ENCODE measurements around the gene GSTT4.
"Not testable (repeated sequence)": the region's sequence is repeated elsewhere in the genome, so short reads cannot be mapped to it uniquely, and the experiment has no call there.

The GSTT4 gene

GRCh38 chr22:24024354-24024753 is 19.1 kb upstream of the GSTT4 start:
- DNase-seq (ENCODE audit: low read depth): no peak

- no peak for DNase-seq (ENCODE audit: low read depth)
Observed at GRCh38 chr22:24023204-24023789, 18.0 kb upstream of the GSTT4 start.

- no peak for DNase-seq (ENCODE audit: low read depth)
Observed at GRCh38 chr22:24021304-24021703, 16.1 kb upstream of the GSTT4 start.

GRCh38 chr22:24016156-24016555 is 10.9 kb upstream of the GSTT4 start:
- DNase-seq (ENCODE audit: low read depth): no peak

- no peak for DNase-seq (ENCODE audit: low read depth)
Observed at GRCh38 chr22:24011735-24012068, 6.4 kb upstream of the GSTT4 start.

GRCh38 chr22:24010018-24010391 is 4.8 kb upstream of the GSTT4 start:
- no peak for DNase-seq (ENCODE audit: low read depth)

- DNase-seq (ENCODE audit: low read depth): no peak
Observed at GRCh38 chr22:24009227-24010017, 4.2 kb upstream of the GSTT4 start.

GRCh38 chr22:24008381-24009226 is 3.4 kb upstream of the GSTT4 start:
- DNase-seq (ENCODE audit: low read depth): no peak

GRCh38 chr22:24008022-24008283 is 2.7 kb upstream of the GSTT4 start:
- no peak for DNase-seq (ENCODE audit: low read depth)

GRCh38 chr22:24007253-24008021 is 2.2 kb upstream of the GSTT4 start:
- DNase-seq (ENCODE audit: low read depth): no peak

- no peak for DNase-seq (ENCODE audit: low read depth)
Observed at GRCh38 chr22:24006914-24007214, 1.6 kb upstream of the GSTT4 start.

- no peak for DNase-seq (ENCODE audit: low read depth)
Observed at GRCh38 chr22:24006207-24006913, 1.1 kb upstream of the GSTT4 start.

- no peak for DNase-seq (ENCODE audit: low read depth)
Observed at GRCh38 chr22:24003887-24004286, 1.4 kb downstream of the GSTT4 start.

- no peak for DNase-seq (ENCODE audit: low read depth)
Observed at GRCh38 chr22:24002851-24003250, 2.4 kb downstream of the GSTT4 start.

- DNase-seq (ENCODE audit: low read depth): no peak
Observed at GRCh38 chr22:24002272-24002671, 3.0 kb downstream of the GSTT4 start.

GRCh38 chr22:24001314-24001713 is 3.9 kb downstream of the GSTT4 start:
- DNase-seq (ENCODE audit: low read depth): no peak

- DNase-seq (ENCODE audit: low read depth): not testable (repeated sequence)
Observed at GRCh38 chr22:23999779-24000178, 5.5 kb downstream of the GSTT4 start.

GRCh38 chr22:23997092-23997491 is 8.2 kb downstream of the GSTT4 start:
- no peak for DNase-seq (ENCODE audit: low read depth)

- not testable (repeated sequence) for DNase-seq (ENCODE audit: low read depth)
Observed at GRCh38 chr22:23993581-23994177, 11.6 kb downstream of the GSTT4 start.

GRCh38 chr22:23993080-23993479 is 12.2 kb downstream of the GSTT4 start:
- not testable (repeated sequence) for DNase-seq (ENCODE audit: low read depth)

- DNase-seq (ENCODE audit: low read depth): not testable (repeated sequence)
Observed at GRCh38 chr22:23989583-23990244, 15.5 kb downstream of the GSTT4 start.
